ENCODE data around the gene VPS13D.
"Not testable (repeated sequence)": the region's sequence is repeated elsewhere in the genome, so short reads cannot be mapped to it uniquely, and the experiment has no call there.

VPS13D gene

DNA sequence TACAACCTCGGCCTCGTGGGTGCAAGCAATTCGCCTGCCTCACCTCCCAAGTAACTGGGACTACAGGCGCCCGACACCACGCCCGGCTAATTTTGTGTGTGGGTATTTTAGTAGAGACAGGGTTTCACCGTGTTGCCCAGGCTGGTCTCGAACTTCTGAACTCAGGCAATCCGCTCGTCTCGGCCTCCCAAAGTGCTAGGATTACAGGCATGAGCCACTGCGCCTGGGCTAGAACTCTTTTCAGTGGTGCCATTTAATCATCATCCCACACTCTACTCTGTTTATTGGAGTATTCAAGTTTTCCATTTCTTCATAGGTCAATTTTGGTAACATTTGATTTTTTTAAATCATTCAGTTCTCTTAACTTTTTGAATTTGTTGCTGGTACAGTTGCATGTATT, 286.9 kb downstream of the VPS13D start:
- no peaks in the 10 kb centered on the region for H3K79me2 ChIP-seq (ENCODE audit: insufficient read depth, low read depth)
- no peaks in the 10 kb centered on the region for H4K20me1 ChIP-seq (ENCODE audit: insufficient read depth)
- no peak overlapping the region for H3K9ac ChIP-seq
- no peak overlapping the region for H2AFZ ChIP-seq (ENCODE audit: low read depth)
- H3K27me3 ChIP-seq (ENCODE audit: insufficient read depth, low read depth) = no peaks in the 10 kb centered on the region
- H3K4me2 ChIP-seq = no peak overlapping the region
- no peak overlapping the region for H3K4me3 ChIP-seq (IDR thresholded peaks at IDR 0.05; ENCODE audit: insufficient read depth, low read depth, low read length)
- H3K27ac ChIP-seq = no peak overlapping the region
- H3K36me3 ChIP-seq (ENCODE audit: insufficient read depth) = no peaks in the 10 kb centered on the region
- no peaks in the 10 kb centered on the region for H3K4me1 ChIP-seq (ENCODE audit: low read depth, poor library complexity, severe bottlenecking)
- TF ChIP-seq, protein P1, sequence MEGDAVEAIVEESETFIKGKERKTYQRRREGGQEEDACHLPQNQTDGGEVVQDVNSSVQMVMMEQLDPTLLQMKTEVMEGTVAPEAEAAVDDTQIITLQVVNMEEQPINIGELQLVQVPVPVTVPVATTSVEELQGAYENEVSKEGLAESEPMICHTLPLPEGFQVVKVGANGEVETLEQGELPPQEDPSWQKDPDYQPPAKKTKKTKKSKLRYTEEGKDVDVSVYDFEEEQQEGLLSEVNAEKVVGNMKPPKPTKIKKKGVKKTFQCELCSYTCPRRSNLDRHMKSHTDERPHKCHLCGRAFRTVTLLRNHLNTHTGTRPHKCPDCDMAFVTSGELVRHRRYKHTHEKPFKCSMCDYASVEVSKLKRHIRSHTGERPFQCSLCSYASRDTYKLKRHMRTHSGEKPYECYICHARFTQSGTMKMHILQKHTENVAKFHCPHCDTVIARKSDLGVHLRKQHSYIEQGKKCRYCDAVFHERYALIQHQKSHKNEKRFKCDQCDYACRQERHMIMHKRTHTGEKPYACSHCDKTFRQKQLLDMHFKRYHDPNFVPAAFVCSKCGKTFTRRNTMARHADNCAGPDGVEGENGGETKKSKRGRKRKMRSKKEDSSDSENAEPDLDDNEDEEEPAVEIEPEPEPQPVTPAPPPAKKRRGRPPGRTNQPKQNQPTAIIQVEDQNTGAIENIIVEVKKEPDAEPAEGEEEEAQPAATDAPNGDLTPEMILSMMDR (conservative IDR thresholded peaks at IDR 0.05; ENCODE audit: low read depth, low read length) = no peak

DNA sequence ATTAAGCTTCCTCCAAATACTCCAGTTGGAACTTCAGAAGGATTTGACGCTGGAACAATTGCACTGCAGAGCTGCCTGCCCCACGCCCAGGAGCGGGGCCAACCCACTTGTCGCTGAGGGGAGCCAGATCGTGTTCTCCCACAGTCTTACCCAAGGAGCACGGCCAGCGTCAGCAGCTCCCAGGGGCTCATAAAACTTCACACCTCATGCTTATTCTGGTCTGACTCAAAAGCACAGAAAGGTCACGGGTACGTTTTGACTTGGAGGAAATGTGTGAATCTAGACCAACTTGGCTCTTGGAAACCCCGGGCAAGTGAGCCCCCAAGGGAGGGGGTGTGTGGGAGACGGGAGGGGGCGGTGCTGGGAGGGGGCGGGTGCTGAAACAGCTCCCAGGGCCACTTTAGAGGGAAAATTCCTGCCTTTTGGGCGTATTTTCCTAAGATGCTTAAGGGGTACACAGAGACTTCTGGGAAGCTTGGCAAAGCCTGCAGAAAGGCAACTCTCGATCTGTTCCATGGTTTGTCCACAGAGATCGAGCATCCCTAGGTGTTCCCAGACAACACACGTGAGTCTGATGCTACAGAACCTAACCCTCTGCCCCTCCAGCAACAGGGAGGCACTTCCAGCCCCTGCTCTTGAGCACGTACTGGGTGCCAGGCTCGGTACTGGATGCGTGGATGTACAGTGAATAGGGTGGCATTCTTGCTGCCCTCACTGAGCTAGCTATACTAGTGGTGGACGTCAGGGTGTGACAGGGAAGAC, 289.3 kb downstream of the VPS13D start:
- no peak overlapping the region for H3K4me2 ChIP-seq
- H3K9ac ChIP-seq = no peak overlapping the region
- TF ChIP-seq, protein P1 (conservative IDR thresholded peaks at IDR 0.05; ENCODE audit: low read depth, low read length) = no peak
- no peaks in the 10 kb centered on the region for H3K27me3 ChIP-seq (ENCODE audit: insufficient read depth, low read depth)
- no peak overlapping the region for H3K4me3 ChIP-seq (IDR thresholded peaks at IDR 0.05; ENCODE audit: insufficient read depth, low read depth, low read length)
- H4K20me1 ChIP-seq (ENCODE audit: insufficient read depth) = no peaks in the 10 kb centered on the region
- no peak overlapping the region for H3K27ac ChIP-seq
- H3K79me2 ChIP-seq (ENCODE audit: insufficient read depth, low read depth) = no peaks in the 10 kb centered on the region
- no peaks in the 10 kb centered on the region for H3K36me3 ChIP-seq (ENCODE audit: insufficient read depth)
- no peaks in the 10 kb centered on the region for H3K4me1 ChIP-seq (ENCODE audit: low read depth, poor library complexity, severe bottlenecking)
- no peak overlapping the region for H2AFZ ChIP-seq (ENCODE audit: low read depth)

DNA sequence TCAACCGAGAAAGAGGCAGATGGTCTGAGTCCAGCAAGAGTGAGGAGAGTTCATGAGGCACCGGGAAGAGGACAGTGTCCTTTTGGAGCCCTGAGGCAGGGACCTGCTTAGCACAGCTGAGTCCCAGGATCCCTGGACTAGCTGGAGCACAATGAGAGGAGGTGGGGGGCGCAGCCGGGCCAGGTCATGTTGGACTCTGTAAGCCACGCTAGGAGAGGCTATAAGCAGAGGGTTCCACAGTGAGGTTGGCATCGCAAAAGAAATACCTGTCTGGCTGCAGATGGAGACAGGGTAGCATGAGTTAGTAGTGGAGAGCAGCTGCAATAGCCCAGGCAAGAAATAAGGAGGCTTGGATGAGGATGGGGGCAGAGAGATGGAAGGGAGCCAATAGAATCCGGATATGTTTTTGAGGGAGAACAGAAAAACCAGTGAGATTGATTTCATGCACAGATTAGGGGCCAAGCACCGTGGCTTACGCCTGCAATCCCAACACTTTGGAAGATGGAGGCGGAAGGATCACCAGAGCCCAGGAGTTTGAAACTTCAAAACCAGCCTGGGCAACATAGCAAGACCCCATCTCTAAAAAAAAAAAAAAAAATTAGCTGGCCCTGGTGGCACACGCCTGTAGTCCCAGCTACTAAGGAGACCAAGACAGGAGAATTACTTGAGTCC, 290.0 kb downstream of the VPS13D start:
- H3K36me3 ChIP-seq (ENCODE audit: insufficient read depth) = no peaks in the 10 kb centered on the region
- H2AFZ ChIP-seq (ENCODE audit: low read depth) = no peak overlapping the region
- H3K4me2 ChIP-seq = no peak overlapping the region
- H3K9ac ChIP-seq = no peak overlapping the region
- H3K4me1 ChIP-seq (ENCODE audit: low read depth, poor library complexity, severe bottlenecking) = no peaks in the 10 kb centered on the region
- no peaks in the 10 kb centered on the region for H4K20me1 ChIP-seq (ENCODE audit: insufficient read depth)
- H3K27me3 ChIP-seq (ENCODE audit: insufficient read depth, low read depth) = no peaks in the 10 kb centered on the region
- no peaks in the 10 kb centered on the region for H3K79me2 ChIP-seq (ENCODE audit: insufficient read depth, low read depth)
- H3K4me3 ChIP-seq (IDR thresholded peaks at IDR 0.05; ENCODE audit: insufficient read depth, low read depth, low read length) = no peak overlapping the region
- TF ChIP-seq, protein P1 (conservative IDR thresholded peaks at IDR 0.05; ENCODE audit: low read depth, low read length) = no peak
- H3K27ac ChIP-seq = no peak overlapping the region

DNA sequence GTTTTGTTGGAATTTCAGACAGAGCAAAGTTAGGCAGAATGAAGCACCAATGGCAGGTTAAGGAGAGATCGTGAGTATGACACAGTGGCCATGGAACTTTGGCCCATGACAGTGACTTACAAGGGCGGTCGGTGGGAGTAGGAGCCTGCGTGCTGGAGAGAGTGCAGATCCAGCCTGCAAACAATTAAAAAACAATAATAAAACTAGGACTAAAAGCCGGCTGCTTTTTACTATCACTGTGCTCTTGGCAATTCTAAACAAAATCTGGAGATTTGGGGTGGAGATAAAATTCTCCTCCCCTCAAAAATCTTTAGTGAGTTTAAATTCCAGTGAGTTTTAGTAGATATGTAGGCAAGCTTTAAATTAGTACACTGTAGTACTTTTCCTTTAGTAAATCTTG, 291.3 kb downstream of the VPS13D start:
- Histone ChIP-seq H3K4me3 (IDR thresholded peaks at IDR 0.05; ENCODE audit: insufficient read depth, low read depth, low read length) (no peak overlapping the region), H3K27ac (no peak overlapping the region), H3K4me2 (no peak overlapping the region)

DNA sequence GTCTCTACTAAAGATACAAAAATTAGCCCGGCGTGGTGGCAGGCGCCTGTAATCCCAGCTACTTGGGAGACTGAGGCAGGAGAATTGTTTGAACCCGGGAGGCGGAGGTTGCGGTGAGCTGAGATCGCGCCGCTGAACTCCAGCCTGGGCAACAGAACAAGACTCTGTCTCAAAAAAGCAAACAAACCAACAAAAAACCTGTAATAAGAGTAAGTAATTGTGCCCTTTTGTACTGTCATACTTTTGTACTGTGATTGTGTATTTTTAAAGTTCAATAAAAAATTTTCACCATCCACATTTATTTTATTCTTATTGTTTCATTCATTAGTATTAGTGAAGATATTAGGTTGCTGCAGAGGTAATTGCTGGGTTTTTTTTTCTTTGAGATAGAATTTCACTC, 292.9 kb downstream of the VPS13D start:
- H3K27me3 ChIP-seq (ENCODE audit: insufficient read depth, low read depth); H3K4me1 ChIP-seq (ENCODE audit: low read depth, poor library complexity, severe bottlenecking); H3K9ac ChIP-seq; H4K20me1 ChIP-seq (ENCODE audit: insufficient read depth); H3K27ac ChIP-seq; H3K79me2 ChIP-seq (ENCODE audit: insufficient read depth, low read depth); H3K4me3 ChIP-seq (IDR thresholded peaks at IDR 0.05; ENCODE audit: insufficient read depth, low read depth, low read length); H3K4me2 ChIP-seq; H3K36me3 ChIP-seq (ENCODE audit: insufficient read depth); H2AFZ ChIP-seq (ENCODE audit: low read depth): not testable (repeated sequence)

More for the DNA sequence above, 291.3 kb downstream of the VPS13D start:
- Histone ChIP-seq H3K9ac (no peak overlapping the region), H3K4me1 (ENCODE audit: low read depth, poor library complexity, severe bottlenecking) (no peaks in the 10 kb centered on the region), H3K27me3 (ENCODE audit: insufficient read depth, low read depth) (no peaks in the 10 kb centered on the region), H2AFZ (ENCODE audit: low read depth) (no peak overlapping the region), H3K79me2 (ENCODE audit: insufficient read depth, low read depth) (no peaks in the 10 kb centered on the region), H4K20me1 (ENCODE audit: insufficient read depth) (no peaks in the 10 kb centered on the region), H3K36me3 (ENCODE audit: insufficient read depth) (no peaks in the 10 kb centered on the region)
- TF ChIP-seq, protein P1 (conservative IDR thresholded peaks at IDR 0.05; ENCODE audit: low read depth, low read length) = no peak
